ENCODE results near the gene CDH1. TPM values are rescaled to one million over a fixed set of nuclear protein-coding genes. Genes with fewer than 3 reads are reported as not detected.

CDH1 gene
- total RNA-seq, 2 experiments from 2014 or later, result not detected

DNA sequence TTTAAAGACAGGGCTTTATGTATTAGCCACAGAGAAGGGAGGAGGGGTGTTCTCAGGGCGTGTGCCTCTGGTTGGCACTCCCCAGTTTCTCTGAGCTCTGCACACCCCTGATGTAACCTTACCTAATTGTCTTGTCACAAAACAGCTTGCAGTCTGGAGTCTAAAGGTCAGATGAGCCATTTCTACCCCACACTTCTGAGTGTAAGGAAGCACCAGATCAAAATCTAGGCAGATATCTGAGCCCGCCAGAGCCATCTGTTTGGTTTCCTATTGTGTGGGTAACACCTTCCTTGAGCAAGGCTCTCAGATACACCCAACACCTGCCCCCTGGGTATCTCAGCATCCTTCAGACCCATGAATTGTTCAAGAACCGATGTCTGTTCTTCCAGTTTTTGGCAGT is 15.5 kb downstream of the CDH1 start:
- peaks cover 3% of the 10 kb centered on the region for H3K27me3 Mint-ChIP-seq (ENCODE audit: low read depth)
- ChIA-PET CTCF (interaction anchor here (0.6 to 1.0 kb wide), 2 partner anchors 232 to 496 kb away, joined by 3 read pairs; no protein-coding TSS in a partner anchor), POLR2A (interaction anchor here (0.6 kb wide), 1 partner anchor 54 kb away, joined by 3 read pairs; no protein-coding TSS in a partner anchor)
- H3K36me3 Mint-ChIP-seq (ENCODE audit: low read depth), result no peaks in the 10 kb centered on the region
- no peaks in the 10 kb centered on the region for H3K9me3 Mint-ChIP-seq (ENCODE audit: insufficient read depth)
- peak; percentile 49 for DNase-seq
- H3K27ac Mint-ChIP-seq, result peak overlapping the region; percentile 20
- peaks cover 41% of the 10 kb centered on the region for H3K4me1 Mint-ChIP-seq (ENCODE audit: low read depth)
- no peak overlapping the region for H3K4me3 Mint-ChIP-seq
- ATAC-seq, result peak; percentile 68

DNA sequence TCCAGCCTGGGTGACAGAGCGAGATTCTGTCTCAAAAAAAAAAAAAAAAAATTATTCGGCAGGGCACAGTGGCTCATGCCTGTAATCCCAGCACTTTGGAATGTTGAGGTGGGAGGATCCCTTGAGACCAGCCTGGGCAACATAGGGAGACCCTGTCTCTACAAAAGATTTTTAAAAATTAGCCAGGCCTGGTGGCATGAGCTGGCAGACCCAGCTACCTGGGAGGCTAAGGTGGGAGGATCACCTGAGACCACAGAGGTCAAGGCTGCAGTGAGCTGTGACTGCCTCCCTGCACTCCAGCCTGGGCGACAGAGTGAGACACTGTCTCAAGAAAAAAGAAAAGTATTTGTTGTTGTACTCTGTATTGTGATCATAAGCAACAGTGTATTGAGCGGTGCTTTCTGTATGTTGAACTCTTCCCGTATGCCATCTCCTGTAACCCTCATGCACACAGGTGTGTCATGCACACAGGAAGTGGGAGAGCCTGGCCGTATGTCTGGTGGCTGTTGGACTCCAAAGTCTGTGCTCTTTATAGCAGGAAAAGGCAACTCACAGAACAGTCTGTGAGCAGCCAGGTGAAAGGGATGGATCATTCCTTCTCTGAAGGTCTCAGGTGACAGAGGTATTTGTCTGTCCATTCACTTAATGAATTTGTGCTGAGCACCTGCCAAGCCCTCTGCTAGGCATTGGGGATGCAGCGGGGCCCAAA is 17.1 kb downstream of the CDH1 start:
- H3K36me3 Mint-ChIP-seq (ENCODE audit: low read depth), result no peaks in the 10 kb centered on the region
- no peak for DNase-seq
- no peak for ATAC-seq
- POLR2A ChIA-PET, result interaction anchor here (0.5 kb wide), 1 partner anchor 198 kb away, joined by 3 read pairs; no protein-coding TSS in a partner anchor
- H3K27me3 Mint-ChIP-seq (ENCODE audit: low read depth), result peaks cover 2% of the 10 kb centered on the region
- no peaks in the 10 kb centered on the region for H3K9me3 Mint-ChIP-seq (ENCODE audit: insufficient read depth)
- CTCF ChIA-PET, result interaction anchor here (1.0 kb wide), 1 partner anchor 233 kb away, joined by 3 read pairs; no protein-coding TSS in a partner anchor
- H3K4me3 Mint-ChIP-seq, result no peak overlapping the region
- no peak overlapping the region for H3K27ac Mint-ChIP-seq
- peaks cover 46% of the 10 kb centered on the region for H3K4me1 Mint-ChIP-seq (ENCODE audit: low read depth)

DNA sequence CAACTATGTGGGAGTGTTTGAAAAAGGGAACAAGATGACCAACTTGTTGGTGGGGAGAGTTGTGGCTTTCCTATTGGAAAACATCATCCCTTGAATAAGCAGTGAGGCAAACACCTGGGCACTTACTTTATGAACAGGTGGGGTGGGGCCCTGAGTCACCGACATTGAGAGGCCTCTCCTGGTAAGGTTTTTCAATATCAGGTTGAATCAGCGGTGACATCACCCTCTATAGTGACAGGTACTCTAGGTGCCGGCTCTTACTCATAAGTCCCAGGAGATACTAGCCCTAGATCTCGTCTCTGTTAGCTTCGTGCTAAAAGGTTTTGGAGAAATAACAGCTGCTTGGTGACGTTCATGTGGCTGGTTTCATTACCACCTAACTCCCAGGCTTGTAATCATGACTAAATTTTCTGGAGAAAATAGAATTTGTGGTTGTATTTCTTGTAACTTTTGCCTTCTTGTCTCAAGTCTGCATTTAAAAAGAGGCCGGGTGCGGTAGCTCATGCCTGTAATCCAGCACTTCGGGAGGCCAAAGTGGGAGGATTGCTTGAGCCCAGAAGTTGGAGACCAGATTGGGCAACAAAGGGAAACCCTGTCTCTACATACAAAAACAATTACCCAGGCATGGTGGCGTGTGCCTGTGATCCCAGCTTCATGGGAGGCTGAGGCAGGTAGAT is 19.3 kb downstream of the CDH1 start:
- CTCF ChIA-PET, result interaction anchor here (0.8 to 1.6 kb wide), 6 partner anchors 45 to 235 kb away, joined by 3 to 6 read pairs (median 4); no protein-coding TSS in a partner anchor
- Mint-ChIP-seq H3K4me3 (no peak overlapping the region), H3K27me3 (ENCODE audit: low read depth) (no peaks in the 10 kb centered on the region), H3K27ac (no peak overlapping the region), H3K4me1 (ENCODE audit: low read depth) (peaks cover 53% of the 10 kb centered on the region), H3K9me3 (ENCODE audit: insufficient read depth) (no peaks in the 10 kb centered on the region), H3K36me3 (ENCODE audit: low read depth) (no peaks in the 10 kb centered on the region)
- DNase-seq (peak; percentile 46), ATAC-seq (peak; percentile 57)
- POLR2A ChIA-PET, result interaction anchor here (1.5 kb wide), 1 partner anchor 20 kb away, joined by 6 read pairs; no protein-coding TSS in a partner anchor

DNA sequence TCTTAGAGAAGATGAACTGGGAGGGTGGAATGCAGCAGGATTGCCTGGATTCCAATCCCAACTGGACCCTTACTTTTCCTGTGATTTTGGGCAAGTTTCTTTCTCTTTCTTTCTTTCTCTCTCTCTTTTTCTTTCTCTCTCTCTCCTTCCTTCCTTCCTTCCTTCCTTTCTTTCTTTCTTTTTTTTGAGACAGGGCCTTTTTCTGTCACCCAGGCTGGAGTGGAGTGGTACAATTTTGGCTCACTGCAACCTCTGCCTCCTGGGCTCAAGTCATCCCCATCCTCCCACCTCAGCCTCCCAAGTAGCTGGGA is 20.5 kb downstream of the CDH1 start:
- Mint-ChIP-seq H3K27ac (peak overlapping the region; percentile 16), H3K4me1 (ENCODE audit: low read depth) (peaks cover 48% of the 10 kb centered on the region), H3K9me3 (ENCODE audit: insufficient read depth) (no peaks in the 10 kb centered on the region), H3K36me3 (ENCODE audit: low read depth) (no peaks in the 10 kb centered on the region), H3K27me3 (ENCODE audit: low read depth) (no peaks in the 10 kb centered on the region), H3K4me3 (no peak overlapping the region)
- DNase-seq (no peak), ATAC-seq (no peak)
- ChIA-PET CTCF (interaction anchor here (0.8 to 1.6 kb wide), 4 partner anchors 85 to 167 kb away, joined by 3 to 6 read pairs (median 4); no protein-coding TSS in a partner anchor), POLR2A (no interaction called here)

DNA sequence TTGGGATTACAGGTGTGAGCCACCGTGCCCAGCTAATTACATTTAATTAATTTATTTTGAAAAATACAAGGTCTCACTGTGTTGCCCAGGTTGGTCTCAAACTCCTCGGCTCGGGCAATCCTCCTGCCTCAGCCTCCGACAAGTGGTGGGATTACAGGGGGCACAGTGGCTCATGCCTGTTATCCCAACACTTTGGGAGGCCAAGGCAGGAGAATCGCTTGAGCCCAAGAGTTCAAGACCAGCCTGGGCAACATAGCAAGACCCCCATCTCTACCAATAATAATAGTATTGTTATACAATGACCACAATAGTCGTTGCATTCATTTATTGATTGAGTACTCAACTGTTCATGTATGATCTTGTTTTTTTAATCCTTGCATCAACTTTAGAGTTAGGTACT is 22.0 kb downstream of the CDH1 start:
- Mint-ChIP-seq H3K27me3 (ENCODE audit: low read depth) (no peaks in the 10 kb centered on the region), H3K27ac (no peak overlapping the region), H3K4me3 (no peak overlapping the region), H3K4me1 (ENCODE audit: low read depth) (peaks cover 42% of the 10 kb centered on the region), H3K36me3 (ENCODE audit: low read depth) (no peaks in the 10 kb centered on the region), H3K9me3 (ENCODE audit: insufficient read depth) (no peaks in the 10 kb centered on the region)
- DNase-seq, result no peak
- ChIA-PET POLR2A (no interaction called here), CTCF (no interaction called here)
- no peak for ATAC-seq

DNA sequence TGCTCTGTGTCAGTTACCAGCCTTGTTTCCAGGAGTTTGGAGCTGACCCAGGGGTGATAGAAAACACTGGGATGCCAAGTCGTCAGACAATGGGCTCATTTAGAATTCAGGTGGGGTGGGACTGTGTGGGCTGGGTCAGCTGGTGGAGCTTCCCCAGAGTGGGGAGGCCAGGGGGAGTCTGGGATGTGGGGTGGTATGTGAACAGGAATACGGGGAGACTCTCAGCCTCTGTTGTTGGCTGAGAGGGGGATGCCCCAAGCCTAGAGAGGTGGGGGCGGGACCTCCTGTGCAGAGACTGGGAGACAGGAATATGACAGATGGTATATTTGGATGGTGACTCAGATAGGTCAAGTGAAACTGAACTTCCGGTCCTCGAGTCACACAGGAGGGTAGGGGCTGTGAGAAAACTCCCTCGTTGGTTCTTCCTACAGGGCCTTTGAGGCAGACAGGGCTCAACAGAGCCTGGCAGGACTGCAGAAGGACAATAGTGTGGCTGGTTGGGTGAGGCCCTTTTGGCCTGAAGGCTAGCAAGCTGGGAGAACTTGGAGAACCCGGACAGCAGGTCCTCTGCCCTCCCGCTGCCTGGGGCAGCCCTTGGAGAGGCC is 23.7 kb downstream of the CDH1 start:
- H3K36me3 Mint-ChIP-seq (ENCODE audit: low read depth), result no peaks in the 10 kb centered on the region
- no peaks in the 10 kb centered on the region for H3K9me3 Mint-ChIP-seq (ENCODE audit: insufficient read depth)
- no peaks in the 10 kb centered on the region for H3K27me3 Mint-ChIP-seq (ENCODE audit: low read depth)
- DNase-seq (no peak), ATAC-seq (peak; percentile 26)
- ChIA-PET POLR2A (no interaction called here), CTCF (no interaction called here)
- H3K27ac Mint-ChIP-seq, result no peak overlapping the region
- peaks cover 44% of the 10 kb centered on the region for H3K4me1 Mint-ChIP-seq (ENCODE audit: low read depth)
- H3K4me3 Mint-ChIP-seq, result no peak overlapping the region

DNA sequence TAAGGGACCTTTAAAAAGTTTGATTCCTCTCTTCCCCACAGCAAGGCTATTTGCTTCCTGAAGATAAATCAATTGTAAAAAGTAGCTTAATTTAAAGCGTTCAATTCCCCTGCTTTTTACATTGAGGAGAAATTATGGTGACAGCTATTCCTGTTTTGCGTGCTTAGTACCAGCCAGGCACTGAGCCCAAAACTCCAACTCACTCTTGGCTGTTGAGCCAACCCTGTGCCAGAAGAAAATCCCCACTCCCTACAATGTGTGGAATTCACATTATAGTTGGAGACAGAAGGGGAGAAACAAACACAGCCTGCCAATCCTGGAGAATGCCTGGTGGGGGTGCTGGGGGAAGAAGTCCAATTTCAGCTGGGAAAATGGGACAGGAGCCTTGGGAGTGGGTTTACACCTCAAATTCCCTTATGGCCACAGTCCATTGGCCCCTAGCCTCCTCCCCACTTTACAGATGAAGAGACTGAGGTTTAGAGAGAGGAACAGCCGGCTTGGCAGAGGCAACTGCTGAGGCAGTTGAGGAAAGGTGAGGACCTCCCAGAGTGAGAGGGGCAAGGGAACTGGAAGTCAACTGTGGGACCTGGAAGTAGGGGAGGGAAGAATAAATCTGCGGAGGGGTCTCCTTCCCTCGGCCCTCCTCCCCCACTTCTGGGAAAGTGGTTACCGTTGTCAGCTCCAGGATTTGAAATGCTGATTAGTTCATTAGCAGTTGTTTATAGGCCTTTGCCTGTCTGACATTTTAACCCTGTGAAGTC is 26.1 kb downstream of the CDH1 start:
- ChIA-PET POLR2A (no interaction called here), CTCF (interaction anchor here (0.6 to 1.1 kb wide), 2 partner anchors 14 to 84 kb away, joined by 3 read pairs; no protein-coding TSS in a partner anchor)
- Mint-ChIP-seq H3K4me1 (ENCODE audit: low read depth) (peaks cover 25% of the 10 kb centered on the region), H3K4me3 (no peak overlapping the region), H3K36me3 (ENCODE audit: low read depth) (no peaks in the 10 kb centered on the region), H3K9me3 (ENCODE audit: insufficient read depth) (no peaks in the 10 kb centered on the region), H3K27me3 (ENCODE audit: low read depth) (peaks cover 2% of the 10 kb centered on the region), H3K27ac (no peak overlapping the region)
- DNase-seq (no peak), ATAC-seq (no peak)

DNA sequence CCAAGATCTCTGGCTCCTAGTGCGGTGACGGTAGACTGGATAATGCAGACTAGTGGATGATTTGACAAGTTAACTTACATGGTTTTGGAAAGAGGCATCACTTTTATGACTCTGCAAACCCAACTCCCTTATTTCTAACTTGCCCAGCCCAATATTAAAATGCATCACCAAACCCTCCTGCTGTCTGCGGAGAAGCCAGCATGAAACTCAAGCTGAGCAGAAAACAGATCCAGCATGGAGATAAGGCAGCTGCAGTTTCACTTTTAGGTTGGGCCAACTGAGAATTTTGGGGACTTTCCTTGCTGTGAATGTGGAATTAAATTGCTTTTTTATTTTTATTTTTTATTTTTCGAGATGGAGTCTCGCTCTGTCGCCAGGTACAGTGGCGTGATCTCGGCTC is 27.8 kb downstream of the CDH1 start:
- Mint-ChIP-seq H3K4me1 (ENCODE audit: low read depth) (peaks cover 22% of the 10 kb centered on the region), H3K27ac (no peak overlapping the region), H3K4me3 (no peak overlapping the region), H3K9me3 (ENCODE audit: insufficient read depth) (no peaks in the 10 kb centered on the region), H3K36me3 (ENCODE audit: low read depth) (no peaks in the 10 kb centered on the region), H3K27me3 (ENCODE audit: low read depth) (peaks cover 5% of the 10 kb centered on the region)
- ChIA-PET CTCF (interaction anchor here (0.7 kb wide), 1 partner anchor 245 kb away, joined by 3 read pairs; no protein-coding TSS in a partner anchor), POLR2A (interaction anchor here (0.6 kb wide), 1 partner anchor 16 kb away, joined by 3 read pairs; no protein-coding TSS in a partner anchor)
- ATAC-seq (peak; percentile 49), DNase-seq (no peak)

DNA sequence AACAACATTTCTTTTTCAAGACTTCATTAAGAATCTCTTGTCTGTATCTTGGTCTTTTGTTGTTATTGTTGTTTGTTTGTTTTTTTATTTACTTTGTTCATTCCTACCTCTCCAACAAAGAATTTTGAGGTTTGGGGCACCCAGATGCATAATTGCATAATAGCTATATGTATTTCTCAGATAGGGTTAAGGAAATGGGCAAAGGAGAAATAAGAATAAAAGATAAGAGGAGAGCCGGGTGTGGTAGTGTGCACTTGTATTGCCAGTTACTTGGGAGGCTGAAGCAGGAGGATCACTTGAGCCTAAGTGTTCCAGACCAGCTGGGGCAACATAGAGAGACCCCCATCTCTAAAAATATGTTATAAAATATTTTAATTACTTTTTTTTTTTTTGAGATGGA is 30.5 kb downstream of the CDH1 start:
- DNase-seq (no peak), ATAC-seq (no peak)
- H3K4me3 Mint-ChIP-seq, result no peak overlapping the region
- H3K4me1 Mint-ChIP-seq (ENCODE audit: low read depth), result peaks cover 15% of the 10 kb centered on the region
- H3K36me3 Mint-ChIP-seq (ENCODE audit: low read depth), result no peaks in the 10 kb centered on the region
- ChIA-PET CTCF (interaction anchor here (1.1 kb wide), 1 partner anchor 177 kb away, joined by 3 read pairs; no protein-coding TSS in a partner anchor), POLR2A (interaction anchor here (0.7 kb wide), 1 partner anchor 78 kb away, joined by 3 read pairs; no protein-coding TSS in a partner anchor)
- peaks cover 20% of the 10 kb centered on the region for H3K27me3 Mint-ChIP-seq (ENCODE audit: low read depth)
- no peaks in the 10 kb centered on the region for H3K9me3 Mint-ChIP-seq (ENCODE audit: insufficient read depth)
- H3K27ac Mint-ChIP-seq, result no peak overlapping the region

DNA sequence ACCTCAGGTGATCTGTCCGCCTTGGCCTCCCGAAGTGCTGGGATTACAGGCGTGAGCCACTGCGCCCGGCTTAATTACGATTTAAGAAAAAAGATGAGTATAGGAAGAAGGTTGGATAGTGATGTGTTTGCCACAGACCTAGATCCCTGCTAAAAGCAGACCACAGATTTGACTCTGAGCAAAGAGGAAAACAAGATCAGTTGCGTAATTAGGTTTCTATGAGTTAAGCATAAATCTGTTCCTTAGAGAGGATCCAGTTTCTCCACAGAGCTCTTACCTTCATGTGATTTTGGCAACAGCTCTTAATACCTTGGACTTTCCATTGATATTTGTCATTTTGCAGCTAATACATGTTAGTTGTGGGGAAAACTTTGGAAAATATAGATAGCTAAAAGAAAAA is 31.1 kb downstream of the CDH1 start:
- CTCF ChIA-PET, result interaction anchor here (1.1 to 1.5 kb wide), 2 partner anchors 32 to 178 kb away, joined by 3 to 4 read pairs; no protein-coding TSS in a partner anchor
- POLR2A ChIA-PET, result no interaction called here
- Mint-ChIP-seq H3K9me3 (ENCODE audit: insufficient read depth) (no peaks in the 10 kb centered on the region), H3K27me3 (ENCODE audit: low read depth) (peaks cover 23% of the 10 kb centered on the region), H3K4me3 (no peak overlapping the region), H3K4me1 (ENCODE audit: low read depth) (peaks cover 15% of the 10 kb centered on the region), H3K27ac (no peak overlapping the region), H3K36me3 (ENCODE audit: low read depth) (no peaks in the 10 kb centered on the region)
- no peak for DNase-seq
- no peak for ATAC-seq

DNA sequence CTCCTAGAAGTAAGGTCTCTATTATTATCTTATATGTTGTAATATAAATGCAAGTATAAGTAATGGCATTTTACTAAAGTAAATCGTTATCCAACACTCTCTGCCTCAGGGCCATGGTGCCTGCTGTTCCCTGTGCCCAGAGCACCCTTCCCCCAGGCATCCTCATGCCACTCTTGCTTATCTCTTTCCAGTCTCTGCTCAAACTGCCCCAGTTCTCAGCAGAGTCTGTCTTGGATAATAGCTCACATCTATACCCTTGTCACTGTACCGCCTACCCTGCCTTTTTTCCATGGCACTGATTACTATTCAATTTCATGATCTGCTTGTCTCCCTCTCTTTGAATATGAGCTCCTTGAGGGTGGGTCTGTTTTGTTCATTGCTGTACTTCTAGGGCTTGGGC is 31.7 kb downstream of the CDH1 start:
- H3K27me3 Mint-ChIP-seq (ENCODE audit: low read depth), result peaks cover 26% of the 10 kb centered on the region
- ATAC-seq, result no peak
- no peaks in the 10 kb centered on the region for H3K36me3 Mint-ChIP-seq (ENCODE audit: low read depth)
- H3K4me1 Mint-ChIP-seq (ENCODE audit: low read depth), result peaks cover 13% of the 10 kb centered on the region
- no peak overlapping the region for H3K4me3 Mint-ChIP-seq
- ChIA-PET POLR2A (no interaction called here), CTCF (interaction anchor here (1.5 kb wide), 1 partner anchor 31 kb away, joined by 4 read pairs; no protein-coding TSS in a partner anchor)
- H3K27ac Mint-ChIP-seq, result no peak overlapping the region
- DNase-seq, result no peak
- no peaks in the 10 kb centered on the region for H3K9me3 Mint-ChIP-seq (ENCODE audit: insufficient read depth)
